K562 (cell line): ENCODE results near the gene HBB. TPM values are rescaled to one million over a fixed set of nuclear protein-coding genes. Genes with fewer than 3 reads are reported as not detected.
"Not testable (repeated sequence)": the region's sequence is repeated elsewhere in the genome, so short reads cannot be mapped to it uniquely, and the experiment has no call there.

Source experiments
- ATAC-seq: fragments of 200-7000 bp; cut with Tn5 transposase; 3 replicates; pipeline ENCODE4 v1.9.1; 2020; ENCODE audit warnings: moderate library complexity
- BruUV-seq: library from RNA; stranded (reverse); fragments of 400-500 nt; replicated peaks from 2 replicates; lab custom pipeline; 2021; lab: Mats Ljungman, UMichigan
- CTCF ChIA-PET: fragments of 300-600 bp; formaldehyde crosslinking; extraction: SDS; loops from one replicate; lab custom pipeline; 2021; ENCODE audit warnings: low intra/inter-chr PET ratio; lab: Yijun Ruan, JAX
- POLR2A ChIA-PET: fragments of 300-600, 350-650 bp; sonication (Branson Sonifier 250); formaldehyde crosslinking; extraction: SDS; loops from one replicate; lab custom pipeline; 2021; ENCODE audit warnings: antibody characterized with exemption, inconsistent platforms; lab: Yijun Ruan, JAX
- DNase-seq, 4 experiments: peaks; one replicate each; pipeline versions ENCODE4 v3.0.0 to v3.0.0-alpha.2; 2011 to 2018; ENCODE audit warnings: low spot score in 3 of 4, mixed read lengths in 3 of 4; ENCODE audit errors: extremely low read depth in 1 of 4
- FAIRE-seq: peaks from 2 replicates; lab custom pipeline; 2011; peaks lifted over from hg19 to GRCh38; lab: Jason Lieb, UNC
- H2AFZ ChIP-seq: 2 replicates; pipeline ENCODE4 v1.6.0; 2011; ENCODE audit warnings: low read depth, low read length, control low read depth, inconsistent platforms
- H3K27ac ChIP-seq: fragments of 200-600 bp; 3 replicates; pipeline ENCODE4 v1.8.0; 2011; ENCODE audit warnings: low read depth, mild to moderate bottlenecking, control low read depth, inconsistent platforms, low read length, moderate library complexity, mixed read lengths; ENCODE audit errors: extremely low read depth
- H3K27me3 ChIP-seq, 2 experiments: fragments of 300-600 bp in 1 of 2; 2 replicates in 1 of 2; 3 replicates in 1 of 2; pipeline versions ENCODE4 v1.6.0 to v1.8.0; 2011; ENCODE audit warnings: inconsistent platforms in 2 of 2, low read length in 2 of 2, mild to moderate bottlenecking in 1 of 2, mixed read lengths in 1 of 2, moderate library complexity in 1 of 2; ENCODE audit not compliant: control insufficient read depth in 2 of 2, insufficient read depth in 2 of 2
- H3K36me3 ChIP-seq: fragments of 300-600 bp; 3 replicates; pipeline ENCODE4 v1.8.0; 2011; ENCODE audit warnings: mild to moderate bottlenecking, low read length, inconsistent platforms; ENCODE audit not compliant: control insufficient read depth, insufficient read depth
- H3K4me1 ChIP-seq, 2 experiments: fragments of 200-600 bp in 1 of 2; replicated peaks in 1 of 2; 2 replicates in 1 of 2; 3 replicates in 1 of 2; pipeline versions ENCODE4 v1.5.1 to v1.8.0; 2011; ENCODE audit warnings: inconsistent platforms in 2 of 2, low read length in 2 of 2, mild to moderate bottlenecking in 1 of 2, mixed read lengths in 1 of 2, moderate library complexity in 1 of 2; ENCODE audit not compliant: control insufficient read depth in 2 of 2, insufficient read depth in 2 of 2
- H3K4me2 ChIP-seq: 2 replicates; pipeline ENCODE4 v1.6.1; 2011; ENCODE audit warnings: low read length, control low read depth, inconsistent platforms, mixed read lengths; ENCODE audit not compliant: insufficient read depth
- H3K4me3 ChIP-seq: fragments of 200-600 bp; sonication (generic), shearing (Covaris generic); 2 replicates; pipeline ENCODE4 v1.5.1; 2016; ENCODE audit warnings: control low read depth, inconsistent platforms
- H3K79me2 ChIP-seq: fragments of 200-600 bp; 3 replicates; pipeline ENCODE4 v1.8.0; 2011; ENCODE audit warnings: low read length, inconsistent platforms; ENCODE audit not compliant: control insufficient read depth, insufficient read depth
- H3K9ac ChIP-seq, 2 experiments: 2 replicates each; pipeline versions ENCODE4 v1.6.0 to v1.6.1; 2011; ENCODE audit warnings: low read depth in 2 of 2, low read length in 2 of 2, control low read depth in 1 of 2, inconsistent platforms in 1 of 2, mild to moderate bottlenecking in 1 of 2, mixed read lengths in 1 of 2; ENCODE audit not compliant: insufficient read depth in 1 of 2
- H3K9me1 ChIP-seq: one replicate; pipeline ENCODE4 v1.6.0; 2011; ENCODE audit warnings: inconsistent platforms, mild to moderate bottlenecking, low read length, moderate library complexity; ENCODE audit not compliant: control insufficient read depth, insufficient read depth
- H3K9me3 ChIP-seq: replicated peaks from 2 replicates; pipeline ENCODE4 v1.5.1; 2011; ENCODE audit warnings: low read depth, low read length, inconsistent platforms; ENCODE audit not compliant: control insufficient read depth, insufficient read depth
- H4K20me1 ChIP-seq: replicated peaks from 2 replicates; pipeline ENCODE4 v1.6.1; 2011; ENCODE audit warnings: low read length, inconsistent platforms, mixed read lengths; ENCODE audit not compliant: control insufficient read depth, insufficient read depth
- ARID1B ChIP-seq: fragments of 450-650 bp; IDR thresholded peaks from 2 replicates; pipeline ENCODE4 v1.6.1; 2016; ENCODE audit warnings: antibody characterized with exemption, mild to moderate bottlenecking, inconsistent platforms
- ASH1L ChIP-seq: fragments of 450-650 bp; IDR thresholded peaks from 2 replicates; pipeline ENCODE4 v1.6.1; 2018; ENCODE audit warnings: borderline replicate concordance, mild to moderate bottlenecking, low read depth; ENCODE audit not compliant: partially characterized antibody
- ATF7 ChIP-seq: fragments of 450-650 bp; IDR thresholded peaks from 2 replicates; pipeline ENCODE4 v1.7.1; 2014; ENCODE audit warnings: mild to moderate bottlenecking, moderate library complexity
- BRD9 ChIP-seq: fragments of 450-650 bp; IDR thresholded peaks from 2 replicates; pipeline ENCODE4 v1.6.1; 2018; ENCODE audit warnings: low read depth; ENCODE audit not compliant: partially characterized antibody
- CC2D1A ChIP-seq: fragments of 450-650 bp; IDR thresholded peaks from 2 replicates; pipeline ENCODE4 v1.6.1; 2017; ENCODE audit warnings: mild to moderate bottlenecking
- CREB3L1 ChIP-seq: fragments of 450-650 bp; IDR thresholded peaks from 2 replicates; pipeline ENCODE4 v1.6.1; 2014; ENCODE audit warnings: low read depth, mild to moderate bottlenecking, moderate library complexity, borderline replicate concordance
- DPF2 ChIP-seq: fragments of 450-650 bp; IDR thresholded peaks from 2 replicates; pipeline ENCODE4 v1.6.1; 2016
- ELF4 ChIP-seq: fragments of 450-650 bp; formaldehyde crosslinking; IDR thresholded peaks from 2 replicates; pipeline ENCODE4 v1.4.0; 2022; ENCODE audit warnings: missing genetic modification characterization
- FOXM1 ChIP-seq, 2 experiments: fragments of 450-650 bp in 1 of 2; sonication (generic) in 1 of 2; formaldehyde crosslinking in 1 of 2; IDR thresholded peaks; 2 replicates each; pipeline versions ENCODE4 v1.6.1 to v1.9.0; 2017 to 2022; ENCODE audit warnings: low read depth in 2 of 2, mild to moderate bottlenecking in 2 of 2, missing genetic modification reagents in 1 of 2, moderate library complexity in 1 of 2
- HDAC2 ChIP-seq: fragments of 450-650 bp; IDR thresholded peaks from 2 replicates; pipeline ENCODE4 v1.6.1; 2016; ENCODE audit warnings: mild to moderate bottlenecking
- NCOA2 ChIP-seq, 2 experiments: fragments of 450-650 bp; IDR thresholded peaks; 2 replicates each; pipeline ENCODE4 v1.6.1; 2018; ENCODE audit warnings: mild to moderate bottlenecking in 2 of 2, moderate library complexity in 1 of 2; ENCODE audit not compliant: partially characterized antibody in 2 of 2
- NFIC ChIP-seq: fragments of 450-650 bp; IDR thresholded peaks from 2 replicates; pipeline ENCODE4 v1.6.1; 2017; ENCODE audit warnings: mild to moderate bottlenecking, inconsistent platforms
- PKNOX1 ChIP-seq: fragments of 450-650 bp; IDR thresholded peaks from 2 replicates; pipeline ENCODE4 v1.6.1; 2016
- POLR2B ChIP-seq: fragments of 450-650 bp; IDR thresholded peaks from 2 replicates; pipeline ENCODE4 v1.6.1; 2018; ENCODE audit warnings: low read depth; ENCODE audit not compliant: partially characterized antibody
- POLR2H ChIP-seq: IDR thresholded peaks from 2 replicates; pipeline ENCODE4 v1.6.1; 2016; ENCODE audit warnings: missing genetic modification characterization, low read depth, mild to moderate bottlenecking, control low read depth, missing compliant biosample characterization, moderate library complexity
- SMARCA4 ChIP-seq: fragments of 450-650 bp; IDR thresholded peaks from 2 replicates; pipeline ENCODE4 v1.6.1; 2016
- ZNF639 ChIP-seq, 2 experiments: fragments of 200-800 bp in 1 of 2; sonication (Bioruptor generic) in 1 of 2; sonication (generic) in 1 of 2; formaldehyde crosslinking in 1 of 2; IDR thresholded peaks in 1 of 2; conservative IDR thresholded peaks in 1 of 2; 2 replicates each; pipeline versions ENCODE4 v1.5.0 to v1.6.1; 2016 to 2020; ENCODE audit warnings: missing compliant biosample characterization in 1 of 2, missing genetic modification characterization in 1 of 2, missing genetic modification reagents in 1 of 2
- WGBS: fragments of 100-300 bp; shearing (Covaris generic); methylation state at CpG from one replicate; pipeline ENCODE4 v1.1.6; 2016; ENCODE audit warnings: low coverage, mixed read lengths; ENCODE audit not compliant: insufficient coverage; ENCODE audit errors: missing lambda C conversion rate; 5-methylcytosine and 5-hydroxymethylcytosine counted together
- in situ Hi-C: fragments of 300-500 bp; cut with MboI; formaldehyde crosslinking; loops from 4 replicates; pipeline ENCODE4 v1.15.0; 2018; ENCODE audit warnings: inconsistent platforms, mixed read lengths
- intact Hi-C: fragments of 100-400 bp; cut with micrococcal nuclease; formaldehyde crosslinking; loops from 2 replicates; pipeline ENCODE4 v1.14.2; 2022
- polyA plus RNA-seq, 8 experiments: library from polyadenylated mRNA; depleted of rRNA in 4 of 8; stranded (reverse) in 5 of 8; unstranded in 3 of 8; fragments of >200 nt; fragmentation: Nextera tagmentation in 2 of 8; fragmentation: Illumina TruSeq in 1 of 8; extraction: Ambion mirVana in 2 of 8; extraction: Trizol in 1 of 8; gene quantifications; 2 replicates each; pipeline versions ENCODE4 v1.2.1 to v1.2.3, GENCODE V29; 2011 to 2014; ENCODE audit warnings: inconsistent platforms in 1 of 8, missing spikeins in 1 of 8
- total RNA-seq, 7 experiments: library from RNA; depleted of rRNA in 6 of 7; stranded (reverse); fragments of >200 nt in 6 of 7; fragmentation: Illumina TruSeq in 2 of 7; extraction: Trizol in 2 of 7; gene quantifications; 2 replicates each; pipeline versions ENCODE4 v1.2.1 to v1.2.3, GENCODE V29; 2011 to 2021; ENCODE audit warnings: low replicate concordance in 1 of 7

HBB gene
- total and polyA plus RNA-seq, 9 of the 15 experiments (the other 6 are each of a cell fraction or from before 2014, with no cell fraction given), result 0.33 to 3.4 (median 1.2) TPM; not detected in 2

- BruUV-seq, result TSS peak; percentile 73
- in situ Hi-C loops; TF ChIP-seq FOXM1 (CRISPR knock-in tag; IDR thresholded peaks at IDR 0.05; ENCODE audit: low read depth): not testable (repeated sequence)
- POLR2A ChIA-PET, result interaction anchor here (0.6 to 6.9 kb wide), 8 partner anchors 12 to 37 kb away, joined by 3 to 30 read pairs (median 4); partner anchors contain the start of gene HBE1
- peak; percentile 68 for TF ChIP-seq BRD9
- peak; percentile 38 for TF ChIP-seq DPF2
- peak; percentile 22; the same call in 1 of the 2 replicates for TF ChIP-seq CREB3L1
- 0 out of 4 replicates have a peak, but pooled peaks of 1 of the 2 experiments have one; percentile 20 for TF ChIP-seq ZNF639 (CRISPR knock-in tag; conservative IDR thresholded peaks at IDR 0.05 in 1 of 2, IDR thresholded peaks at IDR 0.05 in 1 of 2)
- peak; percentile 54; the same call in 1 of the 2 replicates for TF ChIP-seq NFIC
- peak; percentile 45; the same call in 1 of the 2 replicates for TF ChIP-seq FOXM1 (IDR thresholded peaks at IDR 0.05; ENCODE audit: low read depth)
- 0 out of 2 replicates have a peak, but pooled peaks have one; percentile 14 for TF ChIP-seq ARID1B
- TF ChIP-seq ELF4 (CRISPR knock-in tag), result peak; percentile 19; the same call in 1 of the 2 replicates
- TF ChIP-seq PKNOX1, result 0 out of 2 replicates have a peak, but pooled peaks have one; percentile 11
- TF ChIP-seq HDAC2, result 0 out of 2 replicates have a peak, but pooled peaks have one; percentile 44
- TF ChIP-seq POLR2H (tag), result peak; percentile 65; the same call in 1 of the 2 replicates
- peak; percentile 60; the same call in 1 of the 2 replicates for TF ChIP-seq SMARCA4
- TF ChIP-seq NCOA2 (IDR thresholded peaks at IDR 0.05; ENCODE audit: partially characterized antibody in 2 of 2), result peak in 1 of 2 experiments; percentile 58
- peak; percentile 31 for TF ChIP-seq POLR2B
- TF ChIP-seq CC2D1A, result peak; percentile 47; the same call in 1 of the 2 replicates
- TF ChIP-seq ATF7, result 0 out of 2 replicates have a peak, but pooled peaks have one; percentile 23
- peak; percentile 36 for TF ChIP-seq ASH1L
Measured at GRCh38 chr11:5254646-5255413, 28.0 kb upstream of the HBB start, which contains the start of gene HBG2. HBG2 (minus strand) TSS chr11:5254781; CDS start chr11:5254728, 53 bp downstream.

More at GRCh38 chr11:5254646-5255413, 28.0 kb upstream of the HBB start, which contains the start of gene HBG2:
- Histone ChIP-seq H3K36me3 (peaks cover 20% of the 10 kb centered on the region), H3K4me1 (peaks cover 25 to 40% of the 10 kb centered on the region in 2 experiments), H3K27ac (peak within 1 kb of the TSS; percentile 67), H2AFZ (peak within 1 kb of the TSS; percentile 16; the same call in 1 of the 2 replicates), H3K9ac (peak within 1 kb of the TSS; percentile 70 to 85; a peak in 3 of 4 replicates), H3K4me3 (peak within 1 kb of the TSS; percentile 58), H3K79me2 (peaks cover 67% of the 10 kb centered on the region), H3K4me2 (peak within 1 kb of the TSS; percentile 94)
- H3K9me1 ChIP-seq, H3K27me3 ChIP-seq, intact Hi-C loops, CTCF ChIA-PET, H3K9me3 ChIP-seq, H4K20me1 ChIP-seq: not testable (repeated sequence)
- WGBS, result 4% methylated on average over 3 of the region's 9 CpGs
- DNase-seq (peak in 1 of 4 experiments; percentile 32), FAIRE-seq (peak; percentile 100), ATAC-seq (peak; percentile 85)
